ENCODE results near the gene LYST. TPM values are rescaled to one million over a fixed set of nuclear protein-coding genes. Genes with fewer than 3 reads are reported as not detected.

LYST gene
- polyA plus RNA-seq, 3 donors = 46.3 to 128 (median 67.9) TPM

GRCh38 chr1:235782601-235783000 is 84.1 kb downstream of the LYST start:
- no peak for TF ChIP-seq CTCF (IDR thresholded peaks at IDR 0.05)
- no peak overlapping the region for H3K4me3 ChIP-seq (replicated peaks in 1 of 3; ENCODE audit: low read depth in 2 of 3, low read length in 3 of 3)
- peaks cover 79% of the 10 kb centered on the region for H3K79me2 ChIP-seq (ENCODE audit: insufficient read depth, low read length)
- no peak overlapping the region for H3K4me2 ChIP-seq (replicated peaks; ENCODE audit: extremely low read depth, low read length, poor library complexity, severe bottlenecking)
- no peaks in the 10 kb centered on the region for H3K27me3 Mint-ChIP-seq (ENCODE audit: low read depth in 3 of 3)
- H3K36me3 Mint-ChIP-seq = peaks cover 46 to 60% of the 10 kb centered on the region in 2 donors
- H3K36me3 ChIP-seq (replicated peaks in 1 of 2; ENCODE audit: control insufficient read depth in 1 of 2, insufficient read depth in 2 of 2, low read length in 2 of 2) = peaks cover 85 to 88% of the 10 kb centered on the region in 2 donors
- H3K4me1 Mint-ChIP-seq = no peaks in the 10 kb centered on the region
- H3K27ac ChIP-seq (ENCODE audit: low read depth in 1 of 2, low read length in 2 of 2) = peak overlapping the region in 1 of 2 donors; percentile 42
- intact Hi-C loops (cut with micrococcal nuclease) = loop anchor here in 1 of 2 donors (10.0 kb wide), 1 partner anchor 68 kb away; no protein-coding TSS in a partner anchor
- no peak for DNase-seq
- no peak overlapping the region for H2AFZ ChIP-seq (ENCODE audit: insufficient read depth, low read depth, low read length, poor library complexity, severe bottlenecking)
- peak overlapping the region in 4 of 7 donors; percentile 33 to 50 (median 44) for H3K27ac Mint-ChIP-seq
- H3K27me3 ChIP-seq (ENCODE audit: control insufficient read depth in 2 of 2, insufficient read depth in 2 of 2, low read length in 2 of 2) = no peaks in the 10 kb centered on the region
- H4K20me1 ChIP-seq (ENCODE audit: insufficient read depth, low read length) = peaks cover 95% of the 10 kb centered on the region
- no peaks in the 10 kb centered on the region for H3K9me3 ChIP-seq (replicated peaks in 1 of 2; ENCODE audit: control insufficient read depth in 1 of 2, insufficient read depth in 1 of 2, low read length in 2 of 2)
- no peaks in the 10 kb centered on the region for H3K4me1 ChIP-seq (ENCODE audit: control insufficient read depth in 1 of 2, insufficient read depth in 2 of 2, low read length in 2 of 2)
- WGBS (ENCODE audit: insufficient coverage) = 100% methylated on average over 1 of the region's 2 CpGs
- H3K9me3 Mint-ChIP-seq = no peaks in the 10 kb centered on the region
- no peak overlapping the region for H3K9ac ChIP-seq (ENCODE audit: insufficient read depth, low read length, poor library complexity, severe bottlenecking)
- no peak overlapping the region for H3K4me3 Mint-ChIP-seq

GRCh38 chr1:235781807-235782206 is 84.9 kb downstream of the LYST start:
- H3K79me2 ChIP-seq (ENCODE audit: insufficient read depth, low read length) = peaks cover 81% of the 10 kb centered on the region
- no peaks in the 10 kb centered on the region for H3K4me1 ChIP-seq (ENCODE audit: control insufficient read depth in 1 of 2, insufficient read depth in 2 of 2, low read length in 2 of 2)
- peaks cover 95% of the 10 kb centered on the region for H4K20me1 ChIP-seq (ENCODE audit: insufficient read depth, low read length)
- no peak overlapping the region for H3K4me2 ChIP-seq (replicated peaks; ENCODE audit: extremely low read depth, low read length, poor library complexity, severe bottlenecking)
- H2AFZ ChIP-seq (ENCODE audit: insufficient read depth, low read depth, low read length, poor library complexity, severe bottlenecking) = no peak overlapping the region
- DNase-seq = no peak
- no peaks in the 10 kb centered on the region for H3K27me3 Mint-ChIP-seq (ENCODE audit: low read depth in 3 of 3)
- 83% methylated on average over 1 of the region's 2 CpGs for WGBS (ENCODE audit: insufficient coverage)
- peaks cover 85 to 89% of the 10 kb centered on the region in 2 donors for H3K36me3 ChIP-seq (replicated peaks in 1 of 2; ENCODE audit: control insufficient read depth in 1 of 2, insufficient read depth in 2 of 2, low read length in 2 of 2)
- no peaks in the 10 kb centered on the region for H3K4me1 Mint-ChIP-seq
- H3K4me3 ChIP-seq (replicated peaks in 1 of 3; ENCODE audit: low read depth in 2 of 3, low read length in 3 of 3) = no peak overlapping the region
- TF ChIP-seq CTCF (IDR thresholded peaks at IDR 0.05) = no peak
- no peak overlapping the region for H3K27ac Mint-ChIP-seq
- H3K4me3 Mint-ChIP-seq = no peak overlapping the region
- no peaks in the 10 kb centered on the region for H3K9me3 ChIP-seq (replicated peaks in 1 of 2; ENCODE audit: control insufficient read depth in 1 of 2, insufficient read depth in 1 of 2, low read length in 2 of 2)
- no peak overlapping the region for H3K9ac ChIP-seq (ENCODE audit: insufficient read depth, low read length, poor library complexity, severe bottlenecking)
- no peaks in the 10 kb centered on the region for H3K27me3 ChIP-seq (ENCODE audit: control insufficient read depth in 2 of 2, insufficient read depth in 2 of 2, low read length in 2 of 2)
- no peaks in the 10 kb centered on the region for H3K9me3 Mint-ChIP-seq
- H3K36me3 Mint-ChIP-seq = peaks cover 46 to 65% of the 10 kb centered on the region in 2 donors
- no peak overlapping the region for H3K27ac ChIP-seq (ENCODE audit: low read depth in 1 of 2, low read length in 2 of 2)
- intact Hi-C loops (cut with micrococcal nuclease) = loop anchor here in 1 of 2 donors (10.0 kb wide), 1 partner anchor 67 kb away; no protein-coding TSS in a partner anchor

All from CD14-positive monocyte (primary cell).